Measurements from ENCODE around the gene TMEM51. TPM values are rescaled to one million over a fixed set of nuclear protein-coding genes. Genes with fewer than 3 reads are reported as not detected.

The TMEM51 gene
- total and polyA plus RNA-seq, 9 of the 15 experiments (the other 6 are each of a cell fraction or from before 2014, with no cell fraction given) = 0.06 to 1.4 (median 0.58) TPM

- no peak for TF ChIP-seq ETS1 (conservative IDR thresholded peaks at IDR 0.05; ENCODE audit: control insufficient read depth, low read depth, low read length)
- TF ChIP-seq BCL6 (CRISPR knock-in tag; IDR thresholded peaks at IDR 0.05) = no peak
- no peak for TF ChIP-seq CHCHD3 (CRISPR knock-in tag; IDR thresholded peaks at IDR 0.05)
- TF ChIP-seq FOXP4 (CRISPR knock-in tag; IDR thresholded peaks at IDR 0.05; ENCODE audit: borderline replicate concordance) = no peak
- no peak for TF ChIP-seq ZNF512 (tag; IDR thresholded peaks at IDR 0.05)
- TF ChIP-seq THAP12 (CRISPR knock-in tag; IDR thresholded peaks at IDR 0.05) = no peak
- no peak for TF ChIP-seq MEF2D (tag; conservative IDR thresholded peaks at IDR 0.05; ENCODE audit: low read depth)
- no peak for TF ChIP-seq ZNF165 (CRISPR knock-in tag; IDR thresholded peaks at IDR 0.05; ENCODE audit: borderline replicate concordance)
- TF ChIP-seq DLX4 (CRISPR knock-in tag; IDR thresholded peaks at IDR 0.05) = no peak
- no peak for TF ChIP-seq SMC3 (conservative IDR thresholded peaks at IDR 0.05; ENCODE audit: insufficient read depth, low read depth, low read length)
- no peak for TF ChIP-seq NBN (IDR thresholded peaks at IDR 0.05; ENCODE audit: low read depth)
- TF ChIP-seq ZNF830 (CRISPR knock-in tag; IDR thresholded peaks at IDR 0.05) = no peak
- TF ChIP-seq POLR3A (IDR thresholded peaks at IDR 0.05; ENCODE audit: borderline replicate concordance, extremely low read depth, insufficient read depth, insufficient read length) = no peak
- TF ChIP-seq RB1 (IDR thresholded peaks at IDR 0.05; ENCODE audit: low read depth) = no peak
- no peak for TF ChIP-seq PBX2 (CRISPR knock-in tag; IDR thresholded peaks at IDR 0.05; ENCODE audit: low read depth)
- peak; percentile 42; the same call in 1 of the 2 replicates for TF ChIP-seq PBX2 (tag; conservative IDR thresholded peaks at IDR 0.05; ENCODE audit: low read depth)
Measured at GRCh38 chr1:15177710-15178166, 24.2 kb downstream of the TMEM51 start (continued).
